Astrocyte of the cerebellum (primary cell): ENCODE results near the gene THSD4.
A peak's percentile ranks its signal among the peaks of the same experiment; 100 is the strongest.

Source experiments
- DNase-seq: peaks from one replicate; pipeline ENCODE4 v3.0.0-alpha.2; 2011; ENCODE audit warnings: low read depth
- H3K4me3 ChIP-seq: 2 replicates; pipeline ENCODE4 v1.5.1; 2011; ENCODE audit warnings: mild to moderate bottlenecking, low read depth, low read length, moderate library complexity
- CTCF ChIP-seq: IDR thresholded peaks from 2 replicates; pipeline ENCODE4 v1.5.1; 2012; ENCODE audit warnings: low read length, low read depth, moderate library complexity, mild to moderate bottlenecking; ENCODE audit errors: missing control alignments
- in situ Hi-C: cut with HindIII; loops from 2 replicates; pipeline ENCODE4 v1.10.0; 2017; ENCODE audit warnings: low sequenced_read_pairs

Gene THSD4

GRCh38 chr15:71687902-71688508 is 572.7 kb downstream of the THSD4 start:
- DNase-seq, result no peak
- TF ChIP-seq CTCF, result no peak
- H3K4me3 ChIP-seq, result no peak overlapping the region
- in situ Hi-C loops, result no loop called here

DNA sequence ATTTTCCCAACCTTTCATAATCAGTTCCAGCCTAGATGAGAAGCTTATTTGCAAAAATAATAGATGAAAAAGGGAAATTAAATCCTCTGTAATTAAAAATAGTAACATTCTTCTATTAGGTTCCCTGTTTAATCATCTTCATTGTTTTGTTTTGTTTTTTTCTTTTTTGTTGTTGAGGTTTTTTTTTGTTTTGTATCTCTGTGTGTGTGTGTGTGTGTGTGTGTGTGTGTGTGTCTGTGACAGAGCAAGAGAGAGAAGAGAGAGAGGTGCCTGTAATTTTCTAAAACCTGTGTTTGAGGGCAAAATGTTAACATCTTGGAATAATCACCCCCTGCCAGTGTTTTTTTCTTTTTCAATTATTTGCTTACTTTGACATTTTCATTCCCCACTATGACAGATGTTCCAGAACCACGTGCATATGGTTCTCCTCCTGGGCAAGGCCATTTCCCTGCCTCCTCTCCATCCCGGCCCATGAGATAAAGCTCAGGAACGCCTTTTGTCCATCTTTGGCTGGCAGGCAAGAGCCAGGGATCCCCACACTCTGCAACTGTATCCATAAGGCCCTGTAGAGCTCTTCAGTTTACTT is 573.3 kb downstream of the THSD4 start:
- in situ Hi-C loops, result no loop called here
- no peak for DNase-seq
- no peak overlapping the region for H3K4me3 ChIP-seq
- TF ChIP-seq CTCF, result no peak

DNA sequence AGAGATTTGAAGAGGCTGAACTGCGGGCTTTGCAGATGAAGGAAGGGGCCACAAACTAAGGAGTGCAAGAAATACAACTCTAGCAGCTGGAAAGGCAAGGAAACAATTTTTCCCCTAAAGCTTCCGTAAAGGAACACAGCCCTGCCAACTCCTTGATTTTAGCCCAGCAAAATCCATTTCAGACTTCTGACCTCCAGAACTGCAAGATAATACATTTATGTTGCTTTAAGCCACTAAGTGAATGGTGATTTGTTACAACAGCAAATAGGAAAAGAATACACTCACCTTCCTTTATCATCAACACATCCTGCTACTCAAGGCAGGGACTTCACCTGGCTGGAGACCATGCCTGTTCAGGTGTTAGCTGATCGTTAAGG is 575.8 kb downstream of the THSD4 start:
- no peak overlapping the region for H3K4me3 ChIP-seq
- in situ Hi-C loops, result no loop called here
- TF ChIP-seq CTCF, result no peak
- no peak for DNase-seq

GRCh38 chr15:71691458-71692417 is 576.5 kb downstream of the THSD4 start:
- peak; percentile 99 for DNase-seq
- in situ Hi-C loops, result no loop called here
- no peak for TF ChIP-seq CTCF
- H3K4me3 ChIP-seq, result no peak overlapping the region

GRCh38 chr15:71697236-71697635 is 582.0 kb downstream of the THSD4 start:
- no peak overlapping the region for H3K4me3 ChIP-seq
- TF ChIP-seq CTCF, result no peak
- DNase-seq, result no peak
- in situ Hi-C loops, result no loop called here

DNA sequence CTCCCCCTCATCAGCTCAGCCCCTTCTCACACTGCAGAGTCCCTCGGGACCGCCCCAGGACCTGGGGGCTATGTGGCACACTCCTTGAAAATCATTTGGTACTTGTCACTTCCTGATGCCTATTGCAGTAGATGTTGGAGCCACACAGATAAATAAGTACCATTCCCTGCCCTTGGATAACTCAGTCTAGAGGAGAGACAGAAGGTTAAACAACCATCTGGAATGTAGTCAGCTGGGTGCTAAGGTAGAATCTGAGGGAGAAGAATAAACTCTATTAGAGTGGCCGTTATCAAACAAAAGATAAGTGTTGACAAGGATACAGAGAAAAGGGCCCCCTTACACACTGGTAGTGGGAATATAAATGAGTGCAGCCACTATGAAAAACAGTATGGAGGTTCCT is 582.8 kb downstream of the THSD4 start:
- H3K4me3 ChIP-seq, result no peak overlapping the region
- DNase-seq, result no peak
- in situ Hi-C loops, result no loop called here
- TF ChIP-seq CTCF, result no peak
